HEK293 (cell line): ENCODE results near the gene FAM118B.

Experiments
- CTCF ChIA-PET: fragments of 350-600 bp; formaldehyde crosslinking; extraction: SDS; loops from one replicate; lab custom pipeline; 2021; ENCODE audit warnings: antibody characterized with exemption; lab: Yijun Ruan, JAX
- POLR2A ChIA-PET: fragments of 300-600 bp; formaldehyde crosslinking; extraction: SDS; loops from one replicate; lab custom pipeline; 2020; ENCODE audit warnings: antibody characterized with exemption, inconsistent platforms; lab: Yijun Ruan, JAX
- H3K27ac ChIP-seq: fragments of 200-500 bp; sonication (Bioruptor generic); 2 replicates; pipeline ENCODE4 v1.5.1; 2014; ENCODE audit warnings: low read depth, low read length, control low read depth, inconsistent platforms; ENCODE audit errors: extremely low read depth
- H3K36me3 ChIP-seq, 2 experiments: fragments of 200-500 bp in 1 of 2; sonication (Bioruptor generic) in 1 of 2; 1 replicate in 1 of 2; 2 replicates in 1 of 2; pipeline ENCODE4 v1.5.1; 2014 to 2017; ENCODE audit warnings: inconsistent platforms in 2 of 2, low read length in 2 of 2; ENCODE audit not compliant: control insufficient read depth in 2 of 2, insufficient read depth in 1 of 2
- H3K4me1 ChIP-seq: fragments of 200-500 bp; sonication (Bioruptor generic); 2 replicates; pipeline ENCODE4 v1.5.1; 2014; ENCODE audit warnings: mild to moderate bottlenecking, low read length, inconsistent platforms; ENCODE audit not compliant: control insufficient read depth, insufficient read depth
- H3K4me3 ChIP-seq: 2 replicates; pipeline ENCODE4 v1.5.1; 2011; ENCODE audit warnings: low read depth, mild to moderate bottlenecking, control low read depth, low read length, moderate library complexity
- H3K9me3 ChIP-seq: fragments of 200-500 bp; sonication (Bioruptor generic); 2 replicates; pipeline ENCODE4 v1.5.1; 2014; ENCODE audit warnings: low read depth, low read length, inconsistent platforms; ENCODE audit not compliant: control insufficient read depth, insufficient read depth
- GLI4 ChIP-seq: fragments of 450-650 bp; formaldehyde crosslinking; IDR thresholded peaks from 2 replicates; pipeline ENCODE4 v1.5.1; 2016; ENCODE audit warnings: missing biosample characterization, missing genetic modification characterization
- KLF1 ChIP-seq: fragments of 450-650 bp; formaldehyde crosslinking; IDR thresholded peaks from 2 replicates; pipeline ENCODE4 v1.5.1; 2016; ENCODE audit warnings: missing biosample characterization, missing genetic modification characterization
- KLF9 ChIP-seq: fragments of 450-650 bp; formaldehyde crosslinking; IDR thresholded peaks from 2 replicates; pipeline ENCODE4 v1.5.1; 2016; ENCODE audit warnings: missing biosample characterization, missing genetic modification characterization, low read depth
- ZIC2 ChIP-seq: fragments of 450-650 bp; formaldehyde crosslinking; IDR thresholded peaks from 2 replicates; pipeline ENCODE4 v1.5.1; 2016; ENCODE audit warnings: missing biosample characterization, missing genetic modification characterization
- ZNF239 ChIP-seq: fragments of 450-650 bp; formaldehyde crosslinking; IDR thresholded peaks from 2 replicates; pipeline ENCODE4 v1.5.1; 2016; ENCODE audit warnings: missing biosample characterization, missing genetic modification characterization
- ZNF266 ChIP-seq: fragments of 450-650 bp; formaldehyde crosslinking; IDR thresholded peaks from 2 replicates; pipeline ENCODE4 v1.5.1; 2016; ENCODE audit warnings: missing biosample characterization, missing genetic modification characterization, low read depth
- ZNF335 ChIP-seq: fragments of 450-650 bp; formaldehyde crosslinking; conservative IDR thresholded peaks from 2 replicates; pipeline ENCODE4 v1.5.1; 2016; ENCODE audit warnings: missing biosample characterization, missing genetic modification characterization
- ZNF341 ChIP-seq: fragments of 450-650 bp; formaldehyde crosslinking; IDR thresholded peaks from 2 replicates; pipeline ENCODE4; 2016; ENCODE audit warnings: low read depth, missing biosample characterization, missing genetic modification characterization
- ZNF394 ChIP-seq: fragments of 450-650 bp; formaldehyde crosslinking; IDR thresholded peaks from 2 replicates; pipeline ENCODE4 v1.5.1; 2016; ENCODE audit warnings: missing biosample characterization, missing genetic modification characterization, mild to moderate bottlenecking, moderate library complexity, borderline replicate concordance
- ZNF423 ChIP-seq: fragments of 450-650 bp; formaldehyde crosslinking; IDR thresholded peaks from 2 replicates; pipeline ENCODE4 v1.5.1; 2016; ENCODE audit warnings: missing biosample characterization, missing genetic modification characterization
- ZNF624 ChIP-seq: fragments of 450-650 bp; formaldehyde crosslinking; IDR thresholded peaks from 2 replicates; pipeline ENCODE4 v1.5.1; 2017; ENCODE audit warnings: missing biosample characterization, missing genetic modification characterization
- ZNF776 ChIP-seq: fragments of 450-650 bp; formaldehyde crosslinking; IDR thresholded peaks from 2 replicates; pipeline ENCODE4 v1.5.0; 2017; ENCODE audit warnings: missing biosample characterization, missing genetic modification characterization, borderline replicate concordance
- ZNF792 ChIP-seq: fragments of 450-650 bp; formaldehyde crosslinking; IDR thresholded peaks from 2 replicates; pipeline ENCODE4 v1.5.1; 2016; ENCODE audit warnings: missing biosample characterization, missing genetic modification characterization
- ZNF837 ChIP-seq: fragments of 450-650 bp; formaldehyde crosslinking; IDR thresholded peaks from 2 replicates; pipeline ENCODE4 v1.5.1; 2016; ENCODE audit warnings: missing biosample characterization, missing genetic modification characterization
- TF ChIP-seq, protein P1 (sequence below): fragments of 450-650 bp; formaldehyde crosslinking; IDR thresholded peaks from 2 replicates; pipeline ENCODE4 v1.5.1; 2017; ENCODE audit warnings: missing biosample characterization, missing genetic modification characterization
- TF ChIP-seq, protein P2 (sequence below): fragments of 450-650 bp; formaldehyde crosslinking; IDR thresholded peaks from 2 replicates; pipeline ENCODE4 v1.5.1; 2016; ENCODE audit warnings: missing biosample characterization, missing genetic modification characterization, low read depth
- TF ChIP-seq, protein P3 (sequence below): fragments of 450-650 bp; formaldehyde crosslinking; IDR thresholded peaks from 2 replicates; pipeline ENCODE4 v1.5.1; 2017; ENCODE audit warnings: missing biosample characterization, missing genetic modification characterization
- TF ChIP-seq, protein P4 (sequence below): fragments of 450-650 bp; formaldehyde crosslinking; IDR thresholded peaks from 2 replicates; pipeline ENCODE4 v1.5.1; 2016; ENCODE audit warnings: missing biosample characterization, missing genetic modification characterization

FAM118B gene

DNA sequence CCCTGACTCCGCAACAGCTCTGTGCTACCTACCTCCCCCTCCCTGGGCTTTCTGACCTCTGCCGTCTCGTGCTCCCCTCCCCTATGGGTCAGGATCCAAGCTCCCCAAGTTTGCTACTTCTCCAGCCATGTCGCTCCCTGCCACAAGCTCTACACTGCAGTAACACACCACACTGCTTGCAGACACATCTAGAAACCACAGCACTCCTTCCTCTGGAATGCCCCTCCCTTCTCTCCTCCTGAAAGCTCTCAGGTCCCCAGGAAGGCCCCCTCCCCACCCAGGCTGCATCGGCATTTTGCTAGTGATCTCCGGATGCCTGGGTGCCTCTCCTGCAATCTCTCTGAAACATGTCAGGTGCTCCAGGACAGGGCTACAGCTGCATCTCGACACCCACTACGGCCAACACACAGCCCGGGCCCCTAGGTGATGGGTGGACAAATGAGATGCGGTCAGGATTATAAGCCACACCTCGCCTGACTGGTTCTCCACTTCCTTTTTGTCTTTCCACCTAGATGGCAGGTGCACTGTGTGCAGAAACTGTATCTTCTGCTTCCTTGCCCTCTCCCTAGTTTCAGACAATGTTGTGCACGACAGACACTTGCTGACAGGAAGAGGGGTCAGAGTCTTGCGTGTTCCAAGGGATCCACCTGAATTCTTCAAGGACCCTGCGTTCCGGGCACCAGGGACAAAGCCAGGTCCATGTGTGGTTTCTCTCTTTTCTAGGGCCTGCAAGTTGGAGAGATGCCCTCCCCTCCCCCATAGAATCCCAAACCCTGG, 23.1 kb upstream of the FAM118B start (continued):
- TF ChIP-seq, protein P1, sequence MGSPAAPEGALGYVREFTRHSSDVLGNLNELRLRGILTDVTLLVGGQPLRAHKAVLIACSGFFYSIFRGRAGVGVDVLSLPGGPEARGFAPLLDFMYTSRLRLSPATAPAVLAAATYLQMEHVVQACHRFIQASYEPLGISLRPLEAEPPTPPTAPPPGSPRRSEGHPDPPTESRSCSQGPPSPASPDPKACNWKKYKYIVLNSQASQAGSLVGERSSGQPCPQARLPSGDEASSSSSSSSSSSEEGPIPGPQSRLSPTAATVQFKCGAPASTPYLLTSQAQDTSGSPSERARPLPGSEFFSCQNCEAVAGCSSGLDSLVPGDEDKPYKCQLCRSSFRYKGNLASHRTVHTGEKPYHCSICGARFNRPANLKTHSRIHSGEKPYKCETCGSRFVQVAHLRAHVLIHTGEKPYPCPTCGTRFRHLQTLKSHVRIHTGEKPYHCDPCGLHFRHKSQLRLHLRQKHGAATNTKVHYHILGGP (tag by site-specific recombination) = no peak
- TF ChIP-seq KLF9 = no peak

DNA sequence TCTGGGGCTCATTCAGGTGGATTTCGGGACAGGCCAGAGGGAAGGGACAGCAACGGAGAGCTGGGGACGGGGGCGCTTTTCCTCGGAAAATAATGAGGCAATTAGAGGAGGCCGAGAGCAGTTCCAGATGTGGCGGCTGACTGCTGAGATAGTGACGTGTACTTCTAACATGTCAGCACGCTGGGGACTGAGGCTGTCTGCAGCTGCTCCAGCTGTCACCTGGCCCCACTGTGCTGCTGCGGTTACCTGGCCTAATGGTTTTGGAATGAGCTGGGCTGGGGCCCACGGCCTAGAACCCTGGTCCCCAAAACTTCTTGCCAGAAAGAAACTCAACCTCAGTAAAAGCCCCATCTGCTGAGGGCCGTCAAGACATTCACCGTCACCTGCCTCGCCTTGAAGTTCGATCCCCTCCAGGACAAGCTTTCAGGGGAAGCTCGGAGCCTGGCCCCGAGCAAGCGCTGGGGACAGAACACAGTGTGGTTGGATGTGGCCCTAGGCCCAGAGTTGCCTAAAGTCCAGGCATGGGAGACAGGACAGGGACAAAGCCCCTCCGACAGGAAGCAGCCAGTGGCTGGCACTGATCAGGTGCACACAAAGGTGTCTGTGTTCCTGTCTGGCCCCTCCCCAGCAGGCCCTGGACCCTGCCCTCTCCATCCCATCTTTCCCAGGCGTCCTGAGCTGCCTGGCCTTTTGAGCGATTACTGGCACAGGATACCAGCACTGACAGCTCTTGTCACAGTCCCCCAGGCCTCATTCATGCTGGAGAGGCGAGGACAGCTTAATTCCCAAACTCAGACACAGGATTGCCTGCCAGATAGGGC, 22.3 kb upstream of the FAM118B start:
- Histone ChIP-seq H3K36me3 (peaks cover 0 to 37% of the 10 kb centered on the region in 2 experiments; a peak in 1 of 3 replicates), H3K9me3 (no peaks in the 10 kb centered on the region), H3K27ac (no peak overlapping the region), H3K4me1 (no peaks in the 10 kb centered on the region), H3K4me3 (no peak overlapping the region)
- TF ChIP-seq ZNF266 (tag by site-specific recombination) = no peak
- no peak for TF ChIP-seq ZNF341 (tag by site-specific recombination)
- no peak for TF ChIP-seq KLF1
- no peak for TF ChIP-seq ZNF624
- TF ChIP-seq ZNF837 = no peak
- TF ChIP-seq, protein P2, sequence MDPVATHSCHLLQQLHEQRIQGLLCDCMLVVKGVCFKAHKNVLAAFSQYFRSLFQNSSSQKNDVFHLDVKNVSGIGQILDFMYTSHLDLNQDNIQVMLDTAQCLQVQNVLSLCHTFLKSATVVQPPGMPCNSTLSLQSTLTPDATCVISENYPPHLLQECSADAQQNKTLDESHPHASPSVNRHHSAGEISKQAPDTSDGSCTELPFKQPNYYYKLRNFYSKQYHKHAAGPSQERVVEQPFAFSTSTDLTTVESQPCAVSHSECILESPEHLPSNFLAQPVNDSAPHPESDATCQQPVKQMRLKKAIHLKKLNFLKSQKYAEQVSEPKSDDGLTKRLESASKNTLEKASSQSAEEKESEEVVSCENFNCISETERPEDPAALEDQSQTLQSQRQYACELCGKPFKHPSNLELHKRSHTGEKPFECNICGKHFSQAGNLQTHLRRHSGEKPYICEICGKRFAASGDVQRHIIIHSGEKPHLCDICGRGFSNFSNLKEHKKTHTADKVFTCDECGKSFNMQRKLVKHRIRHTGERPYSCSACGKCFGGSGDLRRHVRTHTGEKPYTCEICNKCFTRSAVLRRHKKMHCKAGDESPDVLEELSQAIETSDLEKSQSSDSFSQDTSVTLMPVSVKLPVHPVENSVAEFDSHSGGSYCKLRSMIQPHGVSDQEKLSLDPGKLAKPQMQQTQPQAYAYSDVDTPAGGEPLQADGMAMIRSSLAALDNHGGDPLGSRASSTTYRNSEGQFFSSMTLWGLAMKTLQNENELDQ (tag by site-specific recombination) = no peak
- TF ChIP-seq ZIC2 (tag by site-specific recombination) = no peak
- TF ChIP-seq ZNF792 (tag by site-specific recombination) = no peak
- TF ChIP-seq, protein P3, sequence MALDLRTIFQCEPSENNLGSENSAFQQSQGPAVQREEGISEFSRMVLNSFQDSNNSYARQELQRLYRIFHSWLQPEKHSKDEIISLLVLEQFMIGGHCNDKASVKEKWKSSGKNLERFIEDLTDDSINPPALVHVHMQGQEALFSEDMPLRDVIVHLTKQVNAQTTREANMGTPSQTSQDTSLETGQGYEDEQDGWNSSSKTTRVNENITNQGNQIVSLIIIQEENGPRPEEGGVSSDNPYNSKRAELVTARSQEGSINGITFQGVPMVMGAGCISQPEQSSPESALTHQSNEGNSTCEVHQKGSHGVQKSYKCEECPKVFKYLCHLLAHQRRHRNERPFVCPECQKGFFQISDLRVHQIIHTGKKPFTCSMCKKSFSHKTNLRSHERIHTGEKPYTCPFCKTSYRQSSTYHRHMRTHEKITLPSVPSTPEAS = no peak
- no peak for TF ChIP-seq ZNF423 (tag by site-specific recombination)
- TF ChIP-seq, protein P4, sequence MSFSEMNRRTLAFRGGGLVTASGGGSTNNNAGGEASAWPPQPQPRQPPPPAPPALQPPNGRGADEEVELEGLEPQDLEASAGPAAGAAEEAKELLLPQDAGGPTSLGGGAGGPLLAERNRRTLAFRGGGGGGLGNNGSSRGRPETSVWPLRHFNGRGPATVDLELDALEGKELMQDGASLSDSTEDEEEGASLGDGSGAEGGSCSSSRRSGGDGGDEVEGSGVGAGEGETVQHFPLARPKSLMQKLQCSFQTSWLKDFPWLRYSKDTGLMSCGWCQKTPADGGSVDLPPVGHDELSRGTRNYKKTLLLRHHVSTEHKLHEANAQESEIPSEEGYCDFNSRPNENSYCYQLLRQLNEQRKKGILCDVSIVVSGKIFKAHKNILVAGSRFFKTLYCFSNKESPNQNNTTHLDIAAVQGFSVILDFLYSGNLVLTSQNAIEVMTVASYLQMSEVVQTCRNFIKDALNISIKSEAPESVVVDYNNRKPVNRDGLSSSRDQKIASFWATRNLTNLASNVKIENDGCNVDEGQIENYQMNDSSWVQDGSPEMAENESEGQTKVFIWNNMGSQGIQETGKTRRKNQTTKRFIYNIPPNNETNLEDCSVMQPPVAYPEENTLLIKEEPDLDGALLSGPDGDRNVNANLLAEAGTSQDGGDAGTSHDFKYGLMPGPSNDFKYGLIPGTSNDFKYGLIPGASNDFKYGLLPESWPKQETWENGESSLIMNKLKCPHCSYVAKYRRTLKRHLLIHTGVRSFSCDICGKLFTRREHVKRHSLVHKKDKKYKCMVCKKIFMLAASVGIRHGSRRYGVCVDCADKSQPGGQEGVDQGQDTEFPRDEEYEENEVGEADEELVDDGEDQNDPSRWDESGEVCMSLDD (tag by site-specific recombination) = no peak
- no peak for TF ChIP-seq GLI4
- TF ChIP-seq ZNF394 (tag by site-specific recombination) = no peak
- TF ChIP-seq ZNF239 (tag by site-specific recombination) = no peak
- TF ChIP-seq ZNF335 (tag by site-specific recombination) = no peak
- TF ChIP-seq ZNF776 (tag by site-specific recombination) = no peak
- ChIA-PET POLR2A (interaction anchor here (1.0 kb wide), 1 partner anchor 286 kb away, joined by 3 read pairs; the partner anchor contains the start of gene PUS3), CTCF (interaction anchor here (0.6 to 10.0 kb wide), 4 partner anchors 24 to 264 kb away, joined by 3 to 131 read pairs (median 4); no protein-coding TSS in a partner anchor)
